ENCODE results near the gene IGFN1. TPM values are rescaled to one million over a fixed set of nuclear protein-coding genes. Genes with fewer than 3 reads are reported as not detected.

Gene IGFN1
- total RNA-seq, 2 donors from 2014 or later, result not detected

GRCh38 chr1:201258763-201259230, 68.2 kb downstream of the IGFN1 start:
- H3K27me3 ChIP-seq (replicated peaks; ENCODE audit: insufficient read depth), result no peaks in the 10 kb centered on the region
- H3K4me3 ChIP-seq, result no peak overlapping the region
- peaks cover 0 to 5% of the 10 kb centered on the region in 2 donors for H3K4me1 ChIP-seq (ENCODE audit: control insufficient read depth in 1 of 2, low read depth in 2 of 2)
- no peak overlapping the region for H3K27ac ChIP-seq
- ATAC-seq (ENCODE audit: insufficient number of reproducible peaks, low FRiP score, low read depth) (no peak), DNase-seq (ENCODE audit: low spot score) (no peak)
- no peaks in the 10 kb centered on the region for H3K9me3 ChIP-seq
- no peak for TF ChIP-seq CTCF (IDR thresholded peaks at IDR 0.05)
- H3K36me3 ChIP-seq, result no peaks in the 10 kb centered on the region

- Histone ChIP-seq H3K27ac (no peak overlapping the region), H3K4me3 (no peak overlapping the region), H3K9me3 (no peaks in the 10 kb centered on the region), H3K36me3 (no peaks in the 10 kb centered on the region), H3K27me3 (replicated peaks; ENCODE audit: insufficient read depth) (no peaks in the 10 kb centered on the region), H3K4me1 (ENCODE audit: control insufficient read depth in 1 of 2, low read depth in 2 of 2) (peaks cover 0 to 5% of the 10 kb centered on the region in 2 donors)
- DNase-seq (ENCODE audit: low spot score), result no peak
- no peak for TF ChIP-seq CTCF (IDR thresholded peaks at IDR 0.05)
- no peak for ATAC-seq (ENCODE audit: insufficient number of reproducible peaks, low FRiP score, low read depth)
These were observed 69.0 kb downstream of the IGFN1 start for GRCh38 chr1:201259476-201260235.

- ATAC-seq (ENCODE audit: insufficient number of reproducible peaks, low FRiP score, low read depth) (no peak), DNase-seq (ENCODE audit: low spot score) (no peak)
- H3K27ac ChIP-seq, result no peak overlapping the region
- peaks cover 0 to 5% of the 10 kb centered on the region in 2 donors for H3K4me1 ChIP-seq (ENCODE audit: control insufficient read depth in 1 of 2, low read depth in 2 of 2)
- H3K4me3 ChIP-seq, result no peak overlapping the region
- no peak for TF ChIP-seq CTCF (IDR thresholded peaks at IDR 0.05)
- H3K9me3 ChIP-seq, result no peaks in the 10 kb centered on the region
- H3K36me3 ChIP-seq, result no peaks in the 10 kb centered on the region
- H3K27me3 ChIP-seq (replicated peaks; ENCODE audit: insufficient read depth), result no peaks in the 10 kb centered on the region
These were observed 69.6 kb downstream of the IGFN1 start for GRCh38 chr1:201260236-201260590.

GRCh38 chr1:201260648-201261311, 70.2 kb downstream of the IGFN1 start:
- H3K27ac ChIP-seq, result no peak overlapping the region
- H3K36me3 ChIP-seq, result no peaks in the 10 kb centered on the region
- TF ChIP-seq CTCF (IDR thresholded peaks at IDR 0.05), result no peak
- peaks cover 0 to 5% of the 10 kb centered on the region in 2 donors for H3K4me1 ChIP-seq (ENCODE audit: control insufficient read depth in 1 of 2, low read depth in 2 of 2)
- H3K27me3 ChIP-seq (replicated peaks; ENCODE audit: insufficient read depth), result no peaks in the 10 kb centered on the region
- ATAC-seq (ENCODE audit: insufficient number of reproducible peaks, low FRiP score, low read depth), result no peak
- no peak overlapping the region for H3K4me3 ChIP-seq
- no peaks in the 10 kb centered on the region for H3K9me3 ChIP-seq
- DNase-seq (ENCODE audit: low spot score), result no peak

GRCh38 chr1:201261771-201262547, 71.3 kb downstream of the IGFN1 start:
- TF ChIP-seq CTCF (IDR thresholded peaks at IDR 0.05), result no peak
- ATAC-seq (ENCODE audit: insufficient number of reproducible peaks, low FRiP score, low read depth) (no peak), DNase-seq (ENCODE audit: low spot score) (no peak)
- no peak overlapping the region for H3K27ac ChIP-seq
- no peaks in the 10 kb centered on the region for H3K36me3 ChIP-seq
- no peaks in the 10 kb centered on the region for H3K27me3 ChIP-seq (replicated peaks; ENCODE audit: insufficient read depth)
- H3K9me3 ChIP-seq, result no peaks in the 10 kb centered on the region
- H3K4me3 ChIP-seq, result no peak overlapping the region
- peaks cover 0 to 5% of the 10 kb centered on the region in 2 donors for H3K4me1 ChIP-seq (ENCODE audit: control insufficient read depth in 1 of 2, low read depth in 2 of 2)
